ENCODE measurements around the gene DOCK4. TPM values are rescaled to one million over a fixed set of nuclear protein-coding genes. Genes with fewer than 3 reads are reported as not detected.
"Not testable (repeated sequence)": the region's sequence is repeated elsewhere in the genome, so short reads cannot be mapped to it uniquely, and the experiment has no call there.

DOCK4 gene
- polyA plus RNA-seq, 10 donors, result 8.2 to 16.1 (median 11.7) TPM

GRCh38 chr7:112137141-112138101, 68.8 kb downstream of the DOCK4 start:
- no peak for DNase-seq

GRCh38 chr7:112136271-112137008, 69.8 kb downstream of the DOCK4 start:
- DNase-seq, result no peak

- no peak for DNase-seq
These were observed 70.4 kb downstream of the DOCK4 start for GRCh38 chr7:112135815-112136214.

- DNase-seq, result no peak
These were observed 72.2 kb downstream of the DOCK4 start for GRCh38 chr7:112134039-112134438.

- DNase-seq, result no peak
These were observed 72.9 kb downstream of the DOCK4 start for GRCh38 chr7:112133328-112133727.

DNA sequence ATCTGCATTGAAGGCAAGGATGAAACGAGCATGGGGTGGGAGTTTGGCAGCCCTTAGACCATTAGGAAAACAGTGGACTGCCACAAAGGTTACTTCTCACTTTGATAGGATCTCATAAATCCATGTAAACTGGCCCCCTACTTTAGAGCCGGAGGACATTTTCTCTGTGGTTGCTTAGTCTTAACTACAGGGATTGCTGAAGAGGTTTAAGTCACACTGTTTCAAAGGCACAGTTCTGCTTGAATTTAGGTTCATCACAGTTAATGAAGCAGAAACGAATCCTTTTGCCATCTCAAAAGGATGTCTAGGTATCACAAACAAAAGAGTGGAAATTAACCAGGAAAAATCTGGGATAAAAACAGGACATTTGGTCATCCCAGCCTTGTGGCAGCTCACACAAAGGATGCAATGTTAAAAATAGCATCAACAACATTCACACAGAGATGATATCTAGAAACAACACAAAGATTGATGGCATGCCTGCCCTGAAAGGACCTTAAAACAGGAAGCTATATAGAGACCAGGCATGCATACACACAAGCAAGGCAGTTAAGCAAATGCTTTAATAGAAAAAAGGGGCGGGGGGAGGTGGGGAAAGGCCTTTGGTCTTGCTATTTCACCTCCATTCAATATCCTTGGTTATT, 74.0 kb downstream of the DOCK4 start:
- no peak for DNase-seq

- DNase-seq, result no peak
These were observed 75.3 kb downstream of the DOCK4 start for GRCh38 chr7:112130729-112131410.

DNA sequence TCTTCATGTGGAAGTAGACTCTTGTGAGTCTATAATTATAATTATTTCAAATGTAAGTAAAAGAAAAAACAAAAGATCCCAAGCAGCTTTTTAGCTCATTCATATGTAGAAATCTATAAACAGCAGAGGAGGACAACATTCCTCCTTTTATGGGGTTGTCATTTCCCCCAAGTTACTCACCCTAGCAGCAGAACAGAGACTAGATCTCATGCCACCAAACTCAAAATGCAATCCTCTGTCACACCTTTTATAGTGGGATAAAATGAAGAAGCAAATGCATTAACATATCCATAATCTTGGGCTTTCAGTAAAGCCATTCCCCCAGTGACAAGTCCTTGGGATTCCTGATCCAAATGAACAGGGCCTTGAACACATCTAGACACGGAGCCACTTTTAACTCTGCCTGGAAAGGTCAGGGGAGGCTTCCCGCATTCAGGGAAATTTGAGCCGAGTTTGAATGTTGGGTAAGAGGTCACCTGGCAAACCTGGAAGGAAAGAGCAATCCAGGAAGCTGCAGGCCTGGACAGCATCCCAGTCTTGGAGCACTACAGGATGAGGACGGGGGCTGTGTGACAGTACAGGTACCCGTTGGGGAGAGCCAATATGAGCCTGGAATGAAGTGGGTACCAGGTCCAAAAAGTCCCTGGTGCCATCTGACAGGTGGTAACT, 76.4 kb downstream of the DOCK4 start:
- DNase-seq, result no peak

DNA sequence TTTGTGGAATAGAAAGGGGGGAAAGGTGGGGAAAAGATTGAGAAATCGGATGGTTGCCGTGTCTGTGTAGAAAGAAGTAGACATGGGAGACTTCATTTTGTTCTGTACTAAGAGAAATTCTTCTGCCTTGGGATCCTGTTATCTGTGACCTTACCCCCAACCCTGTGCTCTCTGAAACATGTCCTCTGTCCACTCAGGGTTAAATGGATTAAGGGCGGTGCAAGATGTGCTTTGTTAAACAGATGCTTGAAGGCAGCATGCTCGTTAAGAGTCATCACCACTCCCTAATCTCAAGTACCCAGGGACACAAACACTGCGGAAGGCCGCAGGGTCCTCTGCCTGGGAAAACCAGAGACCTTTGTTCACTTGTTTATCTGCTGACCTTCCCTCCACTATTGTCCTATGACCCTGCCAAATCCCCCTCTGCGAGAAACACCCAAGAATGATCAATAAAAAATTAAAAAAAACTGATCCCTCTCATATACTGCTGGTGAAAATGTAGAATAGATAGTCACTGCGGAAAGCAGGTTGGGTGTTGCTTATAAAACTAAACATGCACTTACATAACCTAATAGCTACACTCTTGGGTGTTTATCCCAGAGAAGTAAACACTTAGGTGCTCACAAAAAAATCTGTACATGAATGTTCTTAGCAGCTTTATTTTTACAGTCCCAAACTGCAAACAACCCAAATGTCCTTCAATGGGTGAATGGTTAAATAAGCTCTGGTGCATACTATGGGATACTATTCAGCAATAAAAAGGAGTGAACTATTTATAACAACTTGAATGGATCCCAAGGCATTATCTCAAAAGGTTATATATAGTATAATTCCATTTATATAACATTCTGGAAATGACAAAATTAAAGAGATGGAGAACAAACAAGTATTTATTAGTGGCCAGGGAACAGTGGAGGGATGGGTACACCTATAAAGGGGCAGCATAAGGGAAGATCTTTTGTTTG, 77.5 kb downstream of the DOCK4 start:
- not testable (repeated sequence) for DNase-seq

DNA sequence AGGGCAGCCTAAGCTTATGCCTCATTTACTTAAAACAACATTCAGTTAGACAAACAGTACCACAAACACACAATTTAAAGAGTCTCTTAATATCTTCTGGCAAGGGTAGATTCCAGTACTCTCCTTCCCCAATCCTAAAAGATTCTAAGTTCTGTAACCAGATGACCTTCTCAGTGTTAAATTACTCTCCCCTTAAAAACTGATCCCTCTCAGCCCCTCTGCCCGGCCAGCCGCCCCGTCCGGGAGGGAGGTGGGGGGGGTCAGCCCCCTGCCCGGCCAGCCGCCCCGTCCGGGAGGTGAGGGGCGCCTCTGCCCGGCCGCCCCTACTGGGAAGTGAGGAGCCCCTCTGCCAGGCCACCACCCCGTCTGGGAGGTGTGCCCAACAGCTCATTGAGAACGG, 78.2 kb downstream of the DOCK4 start:
- not testable (repeated sequence) for DNase-seq

GRCh38 chr7:112125250-112125649, 80.9 kb downstream of the DOCK4 start:
- DNase-seq, result no peak

GRCh38 chr7:112124061-112124766, 82.0 kb downstream of the DOCK4 start:
- no peak for DNase-seq

DNA sequence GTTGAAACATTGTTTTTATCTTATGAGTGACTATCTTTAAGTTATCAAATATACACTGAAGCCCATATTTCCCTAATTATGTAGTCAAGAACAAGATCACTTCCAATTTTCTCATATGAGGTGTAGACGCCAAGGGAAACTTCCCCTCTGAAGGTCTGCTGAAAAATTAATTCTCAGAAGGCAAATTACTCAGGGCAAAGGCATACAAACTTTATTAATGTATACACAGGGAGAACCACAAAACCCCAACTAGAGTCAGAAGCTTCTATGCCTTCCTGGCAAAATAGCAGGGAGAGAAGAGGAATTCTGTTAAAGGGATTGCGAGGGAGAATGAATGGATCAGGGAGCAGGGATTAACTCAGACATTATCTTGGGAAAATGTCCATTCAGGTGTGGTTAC, 83.4 kb downstream of the DOCK4 start:
- no peak for DNase-seq

- DNase-seq, result no peak
These were observed 84.1 kb downstream of the DOCK4 start for GRCh38 chr7:112122144-112122543.

DNA sequence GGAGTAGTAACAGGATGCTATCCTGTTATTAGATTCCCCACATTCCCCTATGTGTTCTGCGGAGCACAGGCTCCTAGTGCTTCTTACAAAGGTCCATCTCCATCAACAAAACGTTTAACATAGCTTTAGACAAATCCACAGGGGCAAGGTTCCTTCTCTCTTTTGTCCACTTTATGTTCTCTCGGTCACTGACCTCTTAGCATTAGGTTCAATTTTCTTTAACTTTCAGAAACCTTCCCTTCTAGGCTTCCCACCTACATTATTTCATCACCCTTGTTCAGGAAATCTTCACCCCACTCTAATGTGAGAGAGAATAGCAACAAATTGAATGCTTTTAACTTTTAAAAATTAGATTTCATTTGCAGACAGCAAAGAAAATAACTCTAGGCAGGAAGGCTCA, 84.9 kb downstream of the DOCK4 start:
- no peak for DNase-seq

DNA sequence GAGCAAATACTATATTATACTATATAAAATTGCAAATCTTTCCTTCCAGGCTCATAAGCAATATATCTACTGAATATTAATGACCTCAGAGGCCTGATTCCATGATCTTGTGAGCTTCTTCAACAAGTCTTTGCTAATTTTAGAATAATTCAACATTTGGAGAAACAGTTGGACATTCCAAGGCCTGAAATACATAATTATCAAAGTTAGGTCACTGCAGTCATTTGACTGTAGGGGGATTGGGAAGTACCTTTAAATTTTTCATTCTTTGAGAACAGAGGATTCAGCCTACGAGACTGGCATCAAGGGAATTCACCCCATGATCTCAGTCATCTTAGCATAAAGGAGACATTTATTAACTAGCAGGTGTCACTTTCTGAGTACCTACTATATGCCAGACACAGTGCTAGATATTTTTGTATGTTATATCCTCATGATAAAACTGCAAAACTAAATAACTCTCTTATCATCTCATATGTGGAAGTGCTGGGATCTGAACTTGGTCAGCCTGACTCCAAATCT, 85.4 kb downstream of the DOCK4 start:
- no peak for DNase-seq

- DNase-seq, result no peak
These were observed 87.3 kb downstream of the DOCK4 start for GRCh38 chr7:112118581-112119566.

- no peak for DNase-seq
These were observed 89.3 kb downstream of the DOCK4 start for GRCh38 chr7:112116894-112117293.

Measured in muscle of back (tissue), 11 donors.